ENCODE data around the gene TLN1.

Gene TLN1

DNA sequence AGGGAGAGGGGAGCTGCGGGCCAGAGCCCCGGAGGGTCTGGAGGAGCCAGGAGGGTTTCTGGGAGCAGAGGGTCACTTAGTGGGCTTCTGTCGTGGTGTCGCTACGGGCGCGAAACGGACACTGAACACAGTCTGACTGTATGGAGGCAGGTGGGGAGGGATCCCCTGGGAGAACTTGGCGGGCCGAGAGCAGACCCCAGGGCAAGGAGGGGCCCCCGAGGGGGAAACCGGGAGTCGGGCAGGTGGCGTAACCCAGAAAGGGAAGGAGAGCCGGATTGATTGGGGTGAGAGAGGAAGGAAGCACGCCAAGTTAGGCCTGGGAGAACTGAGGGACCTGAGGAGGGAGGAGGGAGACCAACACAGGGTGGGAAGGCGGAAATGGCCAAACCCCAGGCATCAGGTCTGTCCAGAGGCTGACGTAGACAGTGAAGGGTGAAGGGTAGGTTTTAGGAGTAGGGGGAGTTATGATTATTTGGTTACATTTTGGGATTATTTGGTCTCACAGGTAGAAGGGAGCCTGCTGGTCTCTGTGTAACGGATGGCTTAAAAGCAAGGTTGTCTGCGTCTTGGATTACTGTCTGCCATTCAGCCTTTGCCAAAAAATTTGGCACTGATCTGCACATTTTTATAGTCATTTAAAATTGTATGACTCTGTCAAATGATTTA, 25.4 kb upstream of the TLN1 start (continued):
- TF ChIP-seq ZNF404 (tag by site-specific recombination; IDR thresholded peaks at IDR 0.05) (no peak), ZNF211 (tag by site-specific recombination; IDR thresholded peaks at IDR 0.05; ENCODE audit: low read depth) (no peak), ZNF549 (tag by site-specific recombination; IDR thresholded peaks at IDR 0.05) (no peak), ZNF221 (tag by site-specific recombination; IDR thresholded peaks at IDR 0.05; ENCODE audit: borderline replicate concordance) (no peak), ZNF596 (tag by site-specific recombination; IDR thresholded peaks at IDR 0.05) (no peak), ZFP3 (tag by site-specific recombination; IDR thresholded peaks at IDR 0.05; ENCODE audit: low read depth) (no peak), SP2 (tag by site-specific recombination; IDR thresholded peaks at IDR 0.05) (no peak), ZBTB20 (tag by site-specific recombination; IDR thresholded peaks at IDR 0.05) (peak; percentile 75)
- TF ChIP-seq, protein P1, sequence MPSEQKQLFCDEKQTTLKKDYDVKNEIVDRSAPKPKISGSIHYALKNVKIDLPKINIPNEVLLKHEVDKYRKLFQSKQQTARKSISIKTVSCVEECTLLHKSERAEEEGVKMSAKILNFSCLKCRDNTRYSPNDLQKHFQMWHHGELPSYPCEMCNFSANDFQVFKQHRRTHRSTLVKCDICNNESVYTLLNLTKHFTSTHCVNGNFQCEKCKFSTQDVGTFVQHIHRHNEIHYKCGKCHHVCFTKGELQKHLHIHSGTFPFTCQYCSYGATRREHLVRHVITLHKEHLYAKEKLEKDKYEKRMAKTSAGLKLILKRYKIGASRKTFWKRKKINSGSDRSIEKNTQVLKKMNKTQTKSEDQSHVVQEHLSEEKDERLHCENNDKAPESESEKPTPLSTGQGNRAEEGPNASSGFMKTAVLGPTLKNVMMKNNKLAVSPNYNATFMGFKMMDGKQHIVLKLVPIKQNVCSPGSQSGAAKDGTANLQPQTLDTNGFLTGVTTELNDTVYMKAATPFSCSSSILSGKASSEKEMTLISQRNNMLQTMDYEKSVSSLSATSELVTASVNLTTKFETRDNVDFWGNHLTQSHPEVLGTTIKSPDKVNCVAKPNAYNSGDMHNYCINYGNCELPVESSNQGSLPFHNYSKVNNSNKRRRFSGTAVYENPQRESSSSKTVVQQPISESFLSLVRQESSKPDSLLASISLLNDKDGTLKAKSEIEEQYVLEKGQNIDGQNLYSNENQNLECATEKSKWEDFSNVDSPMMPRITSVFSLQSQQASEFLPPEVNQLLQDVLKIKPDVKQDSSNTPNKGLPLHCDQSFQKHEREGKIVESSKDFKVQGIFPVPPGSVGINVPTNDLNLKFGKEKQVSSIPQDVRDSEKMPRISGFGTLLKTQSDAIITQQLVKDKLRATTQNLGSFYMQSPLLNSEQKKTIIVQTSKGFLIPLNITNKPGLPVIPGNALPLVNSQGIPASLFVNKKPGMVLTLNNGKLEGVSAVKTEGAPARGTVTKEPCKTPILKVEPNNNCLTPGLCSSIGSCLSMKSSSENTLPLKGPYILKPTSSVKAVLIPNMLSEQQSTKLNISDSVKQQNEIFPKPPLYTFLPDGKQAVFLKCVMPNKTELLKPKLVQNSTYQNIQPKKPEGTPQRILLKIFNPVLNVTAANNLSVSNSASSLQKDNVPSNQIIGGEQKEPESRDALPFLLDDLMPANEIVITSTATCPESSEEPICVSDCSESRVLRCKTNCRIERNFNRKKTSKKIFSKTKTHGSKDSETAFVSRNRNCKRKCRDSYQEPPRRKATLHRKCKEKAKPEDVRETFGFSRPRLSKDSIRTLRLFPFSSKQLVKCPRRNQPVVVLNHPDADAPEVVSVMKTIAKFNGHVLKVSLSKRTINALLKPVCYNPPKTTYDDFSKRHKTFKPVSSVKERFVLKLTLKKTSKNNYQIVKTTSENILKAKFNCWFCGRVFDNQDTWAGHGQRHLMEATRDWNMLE (tag by site-specific recombination; conservative IDR thresholded peaks at IDR 0.05; ENCODE audit: low read depth): no peak
- TF ChIP-seq, protein P2, sequence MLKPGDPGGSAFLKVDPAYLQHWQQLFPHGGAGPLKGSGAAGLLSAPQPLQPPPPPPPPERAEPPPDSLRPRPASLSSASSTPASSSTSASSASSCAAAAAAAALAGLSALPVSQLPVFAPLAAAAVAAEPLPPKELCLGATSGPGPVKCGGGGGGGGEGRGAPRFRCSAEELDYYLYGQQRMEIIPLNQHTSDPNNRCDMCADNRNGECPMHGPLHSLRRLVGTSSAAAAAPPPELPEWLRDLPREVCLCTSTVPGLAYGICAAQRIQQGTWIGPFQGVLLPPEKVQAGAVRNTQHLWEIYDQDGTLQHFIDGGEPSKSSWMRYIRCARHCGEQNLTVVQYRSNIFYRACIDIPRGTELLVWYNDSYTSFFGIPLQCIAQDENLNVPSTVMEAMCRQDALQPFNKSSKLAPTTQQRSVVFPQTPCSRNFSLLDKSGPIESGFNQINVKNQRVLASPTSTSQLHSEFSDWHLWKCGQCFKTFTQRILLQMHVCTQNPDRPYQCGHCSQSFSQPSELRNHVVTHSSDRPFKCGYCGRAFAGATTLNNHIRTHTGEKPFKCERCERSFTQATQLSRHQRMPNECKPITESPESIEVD (tag by site-specific recombination; IDR thresholded peaks at IDR 0.05): no peak

DNA sequence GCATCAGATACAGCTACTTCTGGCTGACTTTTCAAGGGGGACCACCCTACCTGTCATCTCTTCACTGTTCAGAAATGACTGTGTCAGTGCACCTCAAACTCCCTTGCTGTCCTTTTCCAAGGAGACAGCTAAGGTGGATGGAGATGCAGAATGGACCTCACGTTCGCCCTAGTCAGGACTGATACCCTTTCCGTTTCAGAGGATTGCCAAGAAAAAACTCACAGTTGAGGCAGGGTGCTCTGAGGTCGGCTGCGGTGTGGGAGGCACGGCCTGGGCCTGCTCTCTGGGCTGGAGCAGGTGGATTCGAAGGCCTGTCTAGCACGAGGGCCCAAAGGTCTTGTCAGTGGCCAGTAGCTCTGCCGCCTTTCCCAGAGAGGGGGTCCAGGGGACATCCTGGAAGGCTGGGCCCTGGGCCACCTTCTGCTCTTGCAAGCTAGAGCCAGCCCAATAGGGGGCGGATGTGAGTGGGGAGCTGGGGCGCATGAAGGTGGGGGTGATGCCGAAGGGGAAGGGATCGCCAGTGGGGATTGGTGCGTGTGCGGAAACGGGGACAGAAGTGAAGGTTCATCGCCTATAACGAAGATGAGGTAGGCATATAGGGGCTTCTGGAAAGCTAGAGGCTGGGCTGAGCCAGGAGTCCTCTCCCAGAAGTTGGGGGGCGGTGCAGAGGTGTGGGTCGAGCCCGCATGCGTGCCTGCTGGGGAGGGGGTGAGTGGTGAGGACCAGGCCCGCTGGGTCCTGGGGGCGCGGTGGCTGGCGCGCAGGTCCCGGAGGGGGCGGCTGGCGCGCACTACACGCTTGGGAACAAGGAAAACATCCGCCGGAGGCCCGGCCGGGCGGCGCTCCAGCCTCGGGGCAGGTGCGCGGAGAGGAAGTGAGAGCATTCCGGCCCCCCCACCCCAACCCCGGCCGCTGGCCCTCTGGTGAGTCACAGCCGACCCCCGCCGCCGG, 24.6 kb upstream of the TLN1 start:
- H3K36me3 ChIP-seq (ENCODE audit: control insufficient read depth in 2 of 2, insufficient read depth in 1 of 2, low read length in 2 of 2): peaks cover 0 to 48% of the 10 kb centered on the region in 2 experiments; a peak in 1 of 3 replicates
- ChIA-PET POLR2A (interaction anchor here (0.6 to 2.6 kb wide), 16 partner anchors 9 to 411 kb away, joined by 3 to 21 read pairs (median 3); partner anchors contain the start of genes CREB3, GBA2, HINT2 and RGP1), CTCF (interaction anchor here (0.6 to 3.9 kb wide), 19 partner anchors 8 to 687 kb away, joined by 3 to 20 read pairs (median 4); partner anchors contain the start of genes CREB3, GBA2, RGP1 and TLN1)
- peak overlapping the region; percentile 71 for H3K4me3 ChIP-seq (ENCODE audit: low read depth, low read length)
- H3K9me3 ChIP-seq (ENCODE audit: control insufficient read depth, insufficient read depth, low read depth, low read length): no peaks in the 10 kb centered on the region
- peak overlapping the region; percentile 94 for H3K27ac ChIP-seq (ENCODE audit: extremely low read depth, low read depth, low read length)
- H3K4me1 ChIP-seq (ENCODE audit: control insufficient read depth, insufficient read depth, low read length): peaks cover 10% of the 10 kb centered on the region
- TF ChIP-seq ZNF621 (tag by site-specific recombination; IDR thresholded peaks at IDR 0.05) (no peak), KLF9 (tag by site-specific recombination; IDR thresholded peaks at IDR 0.05; ENCODE audit: low read depth) (peak; percentile 55; the same call in 1 of the 2 replicates), ZSCAN30 (tag by site-specific recombination; IDR thresholded peaks at IDR 0.05) (no peak), KLF7 (tag by site-specific recombination; IDR thresholded peaks at IDR 0.05; ENCODE audit: borderline replicate concordance) (no peak), ZNF530 (tag by site-specific recombination; IDR thresholded peaks at IDR 0.05; ENCODE audit: low read depth) (no peak), ZNF155 (tag by site-specific recombination; IDR thresholded peaks at IDR 0.05) (no peak), ZNF274 (IDR thresholded peaks at IDR 0.05; ENCODE audit: low read length) (no peak), ZNF274 (tag by site-specific recombination; IDR thresholded peaks at IDR 0.05; ENCODE audit: borderline replicate concordance) (no peak), RBAK (tag by site-specific recombination; IDR thresholded peaks at IDR 0.05) (no peak), ZNF174 (tag by site-specific recombination; IDR thresholded peaks at IDR 0.05) (no peak), ZNF548 (tag by site-specific recombination; IDR thresholded peaks at IDR 0.05) (no peak), ZEB2 (tag by site-specific recombination; IDR thresholded peaks at IDR 0.05) (peak; percentile 38; the same call in 1 of the 2 replicates)
- TF ChIP-seq, protein P3, sequence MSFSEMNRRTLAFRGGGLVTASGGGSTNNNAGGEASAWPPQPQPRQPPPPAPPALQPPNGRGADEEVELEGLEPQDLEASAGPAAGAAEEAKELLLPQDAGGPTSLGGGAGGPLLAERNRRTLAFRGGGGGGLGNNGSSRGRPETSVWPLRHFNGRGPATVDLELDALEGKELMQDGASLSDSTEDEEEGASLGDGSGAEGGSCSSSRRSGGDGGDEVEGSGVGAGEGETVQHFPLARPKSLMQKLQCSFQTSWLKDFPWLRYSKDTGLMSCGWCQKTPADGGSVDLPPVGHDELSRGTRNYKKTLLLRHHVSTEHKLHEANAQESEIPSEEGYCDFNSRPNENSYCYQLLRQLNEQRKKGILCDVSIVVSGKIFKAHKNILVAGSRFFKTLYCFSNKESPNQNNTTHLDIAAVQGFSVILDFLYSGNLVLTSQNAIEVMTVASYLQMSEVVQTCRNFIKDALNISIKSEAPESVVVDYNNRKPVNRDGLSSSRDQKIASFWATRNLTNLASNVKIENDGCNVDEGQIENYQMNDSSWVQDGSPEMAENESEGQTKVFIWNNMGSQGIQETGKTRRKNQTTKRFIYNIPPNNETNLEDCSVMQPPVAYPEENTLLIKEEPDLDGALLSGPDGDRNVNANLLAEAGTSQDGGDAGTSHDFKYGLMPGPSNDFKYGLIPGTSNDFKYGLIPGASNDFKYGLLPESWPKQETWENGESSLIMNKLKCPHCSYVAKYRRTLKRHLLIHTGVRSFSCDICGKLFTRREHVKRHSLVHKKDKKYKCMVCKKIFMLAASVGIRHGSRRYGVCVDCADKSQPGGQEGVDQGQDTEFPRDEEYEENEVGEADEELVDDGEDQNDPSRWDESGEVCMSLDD (tag by site-specific recombination; IDR thresholded peaks at IDR 0.05): peak; percentile 50; the same call in 1 of the 2 replicates
- TF ChIP-seq, protein P4, sequence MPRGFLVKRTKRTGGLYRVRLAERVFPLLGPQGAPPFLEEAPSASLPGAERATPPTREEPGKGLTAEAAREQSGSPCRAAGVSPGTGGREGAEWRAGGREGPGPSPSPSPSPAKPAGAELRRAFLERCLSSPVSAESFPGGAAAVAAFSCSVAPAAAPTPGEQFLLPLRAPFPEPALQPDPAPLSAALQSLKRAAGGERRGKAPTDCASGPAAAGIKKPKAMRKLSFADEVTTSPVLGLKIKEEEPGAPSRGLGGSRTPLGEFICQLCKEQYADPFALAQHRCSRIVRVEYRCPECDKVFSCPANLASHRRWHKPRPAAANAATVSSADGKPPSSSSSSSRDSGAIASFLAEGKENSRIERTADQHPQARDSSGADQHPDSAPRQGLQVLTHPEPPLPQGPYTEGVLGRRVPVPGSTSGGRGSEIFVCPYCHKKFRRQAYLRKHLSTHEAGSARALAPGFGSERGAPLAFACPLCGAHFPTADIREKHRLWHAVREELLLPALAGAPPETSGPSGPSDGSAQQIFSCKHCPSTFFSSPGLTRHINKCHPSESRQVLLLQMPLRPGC (tag by site-specific recombination; IDR thresholded peaks at IDR 0.05): no peak
